GM12865 (cell line): ENCODE data around the gene MAD1L1.

ENCODE experiments used
- DNase-seq: peaks from one replicate; pipeline ENCODE4 v3.0.0; 2010; ENCODE audit warnings: low read depth
- H3K4me3 ChIP-seq: 2 replicates; pipeline ENCODE4 v1.5.1; 2011; ENCODE audit warnings: mild to moderate bottlenecking, low read depth, low read length, control low read depth
- CTCF ChIP-seq: IDR thresholded peaks from 2 replicates; pipeline ENCODE4 v1.5.1; 2011; ENCODE audit warnings: low read length, control low read depth, low read depth, inconsistent platforms; ENCODE audit not compliant: insufficient read depth; ENCODE audit errors: missing control alignments

MAD1L1 gene

GRCh38 chr7:2017914-2018568, 214.7 kb downstream of the MAD1L1 start:
- no peak overlapping the region for H3K4me3 ChIP-seq
- DNase-seq = no peak
- TF ChIP-seq CTCF = no peak

GRCh38 chr7:2017481-2017891, 215.3 kb downstream of the MAD1L1 start:
- no peak for TF ChIP-seq CTCF
- no peak overlapping the region for H3K4me3 ChIP-seq
- DNase-seq = no peak

GRCh38 chr7:2016761-2017480, 215.8 kb downstream of the MAD1L1 start:
- TF ChIP-seq CTCF = no peak
- no peak overlapping the region for H3K4me3 ChIP-seq
- DNase-seq = no peak

GRCh38 chr7:2016021-2016631, 216.6 kb downstream of the MAD1L1 start:
- no peak for TF ChIP-seq CTCF
- no peak for DNase-seq
- no peak overlapping the region for H3K4me3 ChIP-seq

GRCh38 chr7:2015251-2015871, 217.4 kb downstream of the MAD1L1 start:
- DNase-seq = no peak

More at GRCh38 chr7:2015251-2015871, 217.4 kb downstream of the MAD1L1 start:
- H3K4me3 ChIP-seq = no peak overlapping the region
- no peak for TF ChIP-seq CTCF
